Ammon's horn (tissue), 1 donor: Measurements from ENCODE around the gene GRAMD1B.

ENCODE experiments used
- DNase-seq: peaks from one replicate; pipeline ENCODE4 v3.0.0-alpha.2; 2016; ENCODE audit warnings: low spot score

GRAMD1B gene

DNA sequence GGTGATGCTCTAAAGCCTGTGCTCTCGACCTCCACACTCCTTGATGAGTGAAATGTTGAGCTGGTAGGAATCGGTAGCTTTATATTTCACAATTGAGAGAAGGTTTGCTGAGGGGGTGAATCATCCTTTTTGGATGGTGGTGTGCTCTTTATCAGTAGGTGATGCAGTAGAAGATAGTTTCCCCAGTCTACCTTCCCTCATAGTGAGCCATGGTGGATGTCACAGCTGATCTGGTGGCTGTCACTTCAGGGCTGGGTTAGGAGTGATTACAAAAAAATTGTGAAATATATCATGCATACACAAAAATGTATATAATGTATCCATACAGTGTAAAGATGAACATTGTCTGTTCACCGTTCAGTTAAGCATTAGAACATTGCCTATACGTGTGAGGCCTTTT is 105.3 kb downstream of the GRAMD1B start:
- DNase-seq: no peak

GRCh38 chr11:123536690-123537437 is 106.8 kb downstream of the GRAMD1B start:
- DNase-seq: no peak

GRCh38 chr11:123537726-123538125 is 107.7 kb downstream of the GRAMD1B start:
- no peak for DNase-seq

DNA sequence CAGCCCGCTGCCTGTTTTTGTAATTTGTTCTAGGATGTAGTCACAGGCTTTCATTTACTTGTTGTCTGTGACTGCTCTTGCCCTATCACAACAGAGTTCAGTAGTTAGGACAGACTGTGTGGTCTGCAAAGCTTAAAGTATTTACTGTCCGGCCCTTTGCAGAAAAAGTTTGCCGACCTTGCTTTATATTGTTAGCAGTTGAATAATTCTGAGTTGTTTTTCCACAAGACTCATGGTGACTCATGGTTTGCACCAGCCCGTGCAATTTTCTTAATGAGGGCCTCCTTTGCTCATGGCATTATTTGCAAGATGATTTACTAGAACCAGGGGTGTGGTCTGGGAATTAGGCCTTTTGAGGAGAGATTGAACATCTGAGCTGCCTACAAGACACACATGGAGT is 113.7 kb downstream of the GRAMD1B start:
- no peak for DNase-seq

DNA sequence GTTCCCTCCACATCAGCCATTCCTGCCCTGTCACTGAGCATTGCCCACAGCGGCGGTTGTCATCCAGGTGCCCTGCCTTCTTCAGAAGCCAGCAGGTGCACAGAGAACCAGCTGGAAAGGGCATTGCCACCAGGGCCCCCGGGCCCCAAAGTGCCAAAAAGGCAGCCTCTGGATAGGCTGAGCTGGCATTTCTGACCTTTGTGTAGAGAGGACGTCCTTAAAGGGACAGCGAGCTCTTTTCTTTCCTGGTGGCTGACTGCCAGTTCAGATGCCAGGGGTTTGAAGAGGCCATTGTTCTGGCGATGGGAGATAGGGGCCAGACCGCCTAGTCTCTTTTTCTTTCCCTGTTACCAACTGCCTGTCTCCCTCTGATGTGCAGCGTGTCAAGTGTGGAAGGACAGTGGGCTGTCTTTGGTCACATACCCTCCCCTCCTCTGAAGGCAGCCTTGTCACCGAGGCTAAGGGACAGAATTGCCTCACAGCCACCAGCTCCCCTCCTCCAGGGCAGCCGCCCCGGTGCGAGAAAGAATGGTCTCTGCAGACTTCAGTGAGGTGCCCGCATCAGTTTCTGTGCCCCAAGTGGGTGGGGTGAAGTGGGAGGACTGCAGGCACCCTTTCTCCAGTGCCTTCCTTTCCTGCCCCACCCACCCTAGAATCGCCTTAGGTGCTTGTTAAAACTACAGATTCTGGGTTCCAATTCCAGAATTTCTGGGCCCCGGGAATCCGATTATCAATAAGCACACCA is 114.7 kb downstream of the GRAMD1B start:
- DNase-seq: peak; percentile 81

DNA sequence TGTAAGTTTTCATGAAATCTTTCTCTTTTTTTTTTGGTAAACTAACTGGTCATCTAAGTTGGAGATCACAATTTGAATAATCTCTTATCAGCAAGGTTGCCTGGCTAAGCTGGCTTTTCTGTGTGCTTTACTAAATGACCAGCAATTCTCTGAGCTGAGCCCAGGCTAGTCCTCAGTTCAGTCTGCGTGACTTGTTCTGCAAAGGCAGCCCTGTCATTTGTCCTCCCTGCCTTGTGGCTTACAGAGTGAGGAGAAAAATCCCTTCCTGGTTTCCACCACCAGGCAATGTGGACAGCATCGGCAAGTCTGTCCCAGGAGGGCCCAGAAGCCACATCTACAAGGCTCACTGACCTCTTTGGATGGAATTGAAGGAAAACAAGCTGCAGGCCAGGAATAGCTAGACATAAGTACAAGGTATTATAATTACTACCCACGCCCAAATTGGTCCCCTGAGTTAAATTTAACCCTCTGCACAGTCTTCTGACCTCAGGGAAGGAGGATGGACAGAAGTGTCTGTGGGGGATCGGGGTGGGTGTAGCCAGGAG is 115.7 kb downstream of the GRAMD1B start:
- no peak for DNase-seq

GRCh38 chr11:123546515-123546914 is 116.4 kb downstream of the GRAMD1B start:
- no peak for DNase-seq

- DNase-seq: no peak
These were observed 117.1 kb downstream of the GRAMD1B start for GRCh38 chr11:123547180-123547579.

DNA sequence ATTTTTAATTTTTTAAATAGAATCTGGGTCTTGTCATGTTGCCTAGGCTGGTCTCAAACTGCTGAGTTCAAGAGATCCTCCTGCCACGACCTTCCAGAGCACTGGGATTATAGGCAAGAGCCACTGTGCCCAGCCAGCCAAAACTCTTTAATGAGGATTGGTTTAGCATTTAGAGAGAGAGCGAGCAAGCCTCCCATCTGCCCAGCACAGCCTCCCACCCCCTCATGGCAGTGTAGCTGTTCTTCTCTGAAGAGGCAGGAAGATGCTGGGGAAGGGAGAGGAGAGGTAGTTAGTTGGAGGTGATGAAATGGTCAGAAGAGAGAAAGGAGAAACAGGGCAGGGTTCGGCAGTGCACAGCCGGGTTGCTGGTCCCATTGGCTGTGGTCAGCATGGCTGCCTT is 118.7 kb downstream of the GRAMD1B start:
- no peak for DNase-seq

- DNase-seq: no peak
These were observed 120.2 kb downstream of the GRAMD1B start for GRCh38 chr11:123549926-123550917.

DNA sequence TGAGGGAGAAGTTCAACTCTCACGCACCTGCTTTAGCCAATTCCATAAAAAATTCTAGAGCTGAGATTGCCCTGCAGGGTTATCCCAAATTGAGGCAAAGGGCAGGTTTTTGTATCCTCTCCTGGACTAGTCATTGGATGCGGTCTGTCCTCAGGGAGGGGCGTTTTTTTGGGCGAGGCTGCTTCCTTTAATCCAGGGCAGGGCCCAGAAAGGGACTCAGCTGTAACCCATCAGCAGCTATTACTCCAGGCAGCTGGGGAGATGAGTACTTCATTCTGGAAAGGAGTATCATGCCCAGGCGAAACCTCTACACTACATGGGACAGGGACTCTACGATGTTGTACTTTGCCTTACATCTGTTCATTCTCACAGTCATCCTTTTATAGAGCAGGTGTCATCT is 121.0 kb downstream of the GRAMD1B start:
- DNase-seq: no peak

- DNase-seq: no peak
These were observed 126.6 kb downstream of the GRAMD1B start for GRCh38 chr11:123556633-123557032.

- no peak for DNase-seq
These were observed 128.7 kb downstream of the GRAMD1B start for GRCh38 chr11:123558536-123559315.

- DNase-seq: no peak
These were observed 129.5 kb downstream of the GRAMD1B start for GRCh38 chr11:123559523-123559955.

GRCh38 chr11:123560006-123560405 is 129.9 kb downstream of the GRAMD1B start:
- DNase-seq: peak; percentile 90

- DNase-seq: peak; percentile 68
These were observed 131.3 kb downstream of the GRAMD1B start for GRCh38 chr11:123561431-123561800.

DNA sequence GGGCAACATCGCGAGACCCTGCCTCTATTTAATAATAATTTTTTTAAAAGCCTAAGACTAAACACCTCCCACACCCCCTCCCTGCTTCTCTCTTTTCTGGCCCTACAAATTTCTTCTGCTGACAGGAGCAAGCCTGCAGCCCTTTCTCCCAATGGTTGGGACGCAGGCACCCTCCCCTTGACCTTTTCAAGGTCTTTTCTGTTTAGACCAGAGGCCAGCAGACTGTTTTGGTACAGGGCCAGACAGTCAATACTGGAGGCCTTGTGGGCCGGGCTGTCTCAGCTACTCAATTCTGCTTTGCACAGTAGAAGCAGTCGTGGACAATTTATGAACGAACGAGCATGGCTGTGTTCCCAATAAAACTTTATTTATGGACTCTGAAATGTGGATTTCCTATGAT is 132.1 kb downstream of the GRAMD1B start:
- DNase-seq: no peak

- DNase-seq: no peak
These were observed 132.8 kb downstream of the GRAMD1B start for GRCh38 chr11:123562829-123563228.

- DNase-seq: no peak
These were observed 134.2 kb downstream of the GRAMD1B start for GRCh38 chr11:123564221-123564620.

GRCh38 chr11:123566852-123567251 is 136.8 kb downstream of the GRAMD1B start:
- no peak for DNase-seq

DNA sequence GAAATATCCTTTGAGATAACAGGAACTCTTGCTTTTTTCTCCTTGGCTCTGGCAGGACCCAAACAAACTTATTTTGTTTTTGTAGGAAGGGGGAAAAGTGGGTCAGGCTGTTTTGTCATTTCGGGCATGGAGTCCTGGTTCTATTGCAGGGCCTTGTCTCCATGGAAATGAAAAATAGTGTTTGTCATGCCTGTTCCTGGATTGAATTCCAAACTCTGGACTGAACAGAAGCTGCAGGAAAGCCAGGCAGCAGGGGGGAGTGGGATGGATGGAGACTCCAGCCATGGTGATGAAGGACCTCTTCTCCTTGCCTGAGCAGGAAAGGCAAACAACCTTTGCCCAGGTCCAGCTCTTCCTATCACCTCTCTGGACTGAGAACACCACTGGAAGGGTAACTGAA is 137.4 kb downstream of the GRAMD1B start:
- peak; percentile 71 for DNase-seq
